ENCODE data around the gene INTS4.
"Not testable (repeated sequence)": the region's sequence is repeated elsewhere in the genome, so short reads cannot be mapped to it uniquely, and the experiment has no call there.

Gene INTS4
- 65.9 reads per million, percentile 74 among the genes with 10 or more reads in this experiment for total RNA-seq

GRCh38 chr11:77994434-77995362, at the start of gene INTS4:
Gene INTS4 (minus strand): TSS chr11:77994668. CDS start chr11:77994643, 25 bp downstream.
- peak; percentile 97 for DNase-seq

GRCh38 chr11:78041843-78042440, 47.5 kb upstream of the INTS4 start:
- no peak for DNase-seq

GRCh38 chr11:78041380-78041719, 46.9 kb upstream of the INTS4 start:
- DNase-seq: not testable (repeated sequence)

- no peak for DNase-seq
Observed at GRCh38 chr11:78040691-78041379, 46.4 kb upstream of the INTS4 start.

- DNase-seq: no peak
Observed at GRCh38 chr11:78039919-78040671, 45.6 kb upstream of the INTS4 start.

GRCh38 chr11:78039391-78039918, 45.0 kb upstream of the INTS4 start:
- DNase-seq: no peak

- DNase-seq: no peak
Observed at GRCh38 chr11:78038697-78039313, 44.3 kb upstream of the INTS4 start.

GRCh38 chr11:78037825-78038620, 43.6 kb upstream of the INTS4 start:
- DNase-seq: no peak

GRCh38 chr11:78037056-78037455, 42.6 kb upstream of the INTS4 start:
- no peak for DNase-seq

- DNase-seq: no peak
Observed at GRCh38 chr11:78036313-78036712, 41.8 kb upstream of the INTS4 start.

- DNase-seq: no peak
Observed at GRCh38 chr11:78034623-78035022, 40.2 kb upstream of the INTS4 start.

GRCh38 chr11:78033040-78033439, 38.6 kb upstream of the INTS4 start:
- DNase-seq: no peak

GRCh38 chr11:78032090-78032489, 37.6 kb upstream of the INTS4 start:
- DNase-seq: no peak

- DNase-seq: no peak
Observed at GRCh38 chr11:78031629-78032028, 37.2 kb upstream of the INTS4 start.

- no peak for DNase-seq
Observed at GRCh38 chr11:78030429-78031325, 36.2 kb upstream of the INTS4 start.

GRCh38 chr11:78028423-78028822, 34.0 kb upstream of the INTS4 start:
- DNase-seq: not testable (repeated sequence)

- DNase-seq: no peak
Observed at GRCh38 chr11:78027759-78028158, 33.3 kb upstream of the INTS4 start.

- DNase-seq: no peak
Observed at GRCh38 chr11:78025378-78025777, 30.9 kb upstream of the INTS4 start.

- no peak for DNase-seq
Observed at GRCh38 chr11:78023426-78023825, 29.0 kb upstream of the INTS4 start.

All from effector CD4-positive, alpha-beta T cell (primary cell).